KOPT-K1 (cell line): Measurements from ENCODE around the gene RBM28.

Experiments used
- H3K27ac ChIP-seq: fragments of 200-600 bp; sonication (generic); 2 replicates; pipeline ENCODE4 v1.5.1; 2016; ENCODE audit warnings: antibody characterized with exemption, mild to moderate bottlenecking, low read depth, low read length; ENCODE audit not compliant: poor library complexity, severe bottlenecking
- H3K36me3 ChIP-seq: fragments of 200-600 bp; sonication (generic); 2 replicates; pipeline ENCODE4 v1.5.1; 2017; ENCODE audit warnings: antibody characterized with exemption, mild to moderate bottlenecking, low read length, moderate library complexity; ENCODE audit not compliant: insufficient read depth
- H3K9me3 ChIP-seq: fragments of 200-600 bp; sonication (generic); 2 replicates; pipeline ENCODE4 v1.5.1; 2017; ENCODE audit warnings: antibody characterized with exemption, low read length, mild to moderate bottlenecking; ENCODE audit not compliant: insufficient read depth, poor library complexity, severe bottlenecking

RBM28 gene

DNA sequence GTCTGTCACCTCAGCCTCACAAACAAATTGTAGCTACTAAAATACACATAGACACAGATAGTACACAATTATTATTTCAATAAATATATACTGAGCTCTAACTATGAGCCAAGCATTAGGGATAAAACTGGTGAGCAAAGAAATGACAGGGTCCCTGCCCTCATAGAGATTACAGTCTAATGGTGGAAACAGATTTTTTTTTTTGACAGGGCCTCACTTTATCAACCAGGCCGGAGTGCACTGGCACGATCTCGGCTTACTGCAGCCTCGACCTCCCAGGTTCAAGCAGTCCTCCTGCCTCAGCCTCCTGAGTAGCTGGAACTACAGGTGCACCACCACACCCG is 695 bp upstream of the RBM28 start:
- H3K9me3 ChIP-seq = no peaks in the 10 kb centered on the region

GRCh38 chr7:128341733-128342132 is 2.0 kb downstream of the RBM28 start:
- Histone ChIP-seq H3K27ac (no peak overlapping the region), H3K36me3 (peaks cover 41% of the 10 kb centered on the region), H3K9me3 (no peaks in the 10 kb centered on the region)

More for the DNA sequence above, 695 bp upstream of the RBM28 start:
- Histone ChIP-seq H3K36me3 (peaks cover 14% of the 10 kb centered on the region), H3K27ac (no peak overlapping the region)

GRCh38 chr7:128335730-128336129 is 8.0 kb downstream of the RBM28 start:
- H3K27ac ChIP-seq = no peak overlapping the region
- H3K36me3 ChIP-seq = peaks cover 96% of the 10 kb centered on the region
- H3K9me3 ChIP-seq = no peaks in the 10 kb centered on the region

GRCh38 chr7:128324368-128324680 is 19.4 kb downstream of the RBM28 start:
- Histone ChIP-seq H3K36me3 (peaks cover 100% of the 10 kb centered on the region), H3K9me3 (no peaks in the 10 kb centered on the region), H3K27ac (no peak overlapping the region)

DNA sequence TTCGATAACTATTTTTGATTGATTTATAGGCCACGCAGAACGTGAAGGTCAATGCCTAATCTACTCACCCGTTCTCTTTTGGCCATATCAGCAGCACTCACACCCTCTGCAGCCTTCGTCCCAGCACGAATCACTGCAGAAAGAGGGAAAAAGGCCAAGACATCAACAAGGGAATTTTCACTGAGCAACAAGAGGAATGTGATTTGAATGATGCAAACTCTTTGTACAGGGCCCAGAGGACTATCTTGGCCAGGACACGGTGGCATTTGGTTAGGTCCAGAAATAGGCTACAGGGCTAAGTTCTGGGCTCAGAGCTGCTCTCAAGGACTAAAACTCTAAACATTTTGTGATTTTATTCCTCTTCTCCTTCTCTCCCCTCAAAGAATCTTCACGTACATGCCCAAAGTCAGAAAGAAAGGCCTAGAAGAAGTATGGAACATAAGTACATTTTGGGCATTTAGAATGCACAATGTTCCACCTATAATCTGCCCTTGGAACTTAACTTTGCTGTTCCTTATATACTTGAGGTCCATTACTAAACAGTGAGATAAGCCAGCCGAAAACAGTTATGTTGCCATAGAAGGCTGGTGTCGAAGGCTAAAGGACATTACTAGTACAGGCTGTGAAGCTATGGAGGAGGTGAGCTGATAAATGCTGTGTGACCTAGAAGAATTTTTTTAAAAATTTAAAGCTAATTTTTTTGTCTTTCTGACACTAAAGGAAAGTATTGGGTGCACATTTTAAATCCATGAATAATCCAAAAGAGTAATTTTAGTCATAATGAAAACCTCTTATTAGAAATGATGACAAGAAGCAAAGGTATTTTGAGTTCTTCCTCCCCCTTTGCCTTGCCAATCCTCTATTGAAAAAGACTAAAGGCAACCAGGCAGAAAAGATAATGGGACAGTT is 20.0 kb downstream of the RBM28 start:
- Histone ChIP-seq H3K36me3 (peaks cover 100% of the 10 kb centered on the region), H3K9me3 (no peaks in the 10 kb centered on the region), H3K27ac (no peak overlapping the region)

DNA sequence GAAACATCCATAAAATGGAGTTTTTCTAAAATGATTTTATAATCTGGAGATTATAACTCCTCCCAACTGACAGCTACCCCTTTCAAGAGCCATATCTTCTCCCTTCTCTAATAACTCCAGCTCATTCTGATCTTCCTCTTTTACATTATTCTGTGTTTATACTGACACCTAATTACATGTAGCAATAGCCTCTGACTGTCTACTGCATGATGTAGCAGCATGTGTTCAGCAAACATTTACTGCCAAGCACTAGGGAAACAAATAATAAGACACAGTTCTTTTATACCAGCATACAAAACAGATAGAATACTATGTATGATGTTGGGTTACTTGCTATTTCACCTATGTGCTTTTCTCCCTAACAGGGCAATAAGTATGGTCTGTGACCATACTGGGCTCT is 20.7 kb downstream of the RBM28 start:
- Histone ChIP-seq H3K9me3 (no peaks in the 10 kb centered on the region), H3K27ac (no peak overlapping the region), H3K36me3 (peaks cover 100% of the 10 kb centered on the region)

DNA sequence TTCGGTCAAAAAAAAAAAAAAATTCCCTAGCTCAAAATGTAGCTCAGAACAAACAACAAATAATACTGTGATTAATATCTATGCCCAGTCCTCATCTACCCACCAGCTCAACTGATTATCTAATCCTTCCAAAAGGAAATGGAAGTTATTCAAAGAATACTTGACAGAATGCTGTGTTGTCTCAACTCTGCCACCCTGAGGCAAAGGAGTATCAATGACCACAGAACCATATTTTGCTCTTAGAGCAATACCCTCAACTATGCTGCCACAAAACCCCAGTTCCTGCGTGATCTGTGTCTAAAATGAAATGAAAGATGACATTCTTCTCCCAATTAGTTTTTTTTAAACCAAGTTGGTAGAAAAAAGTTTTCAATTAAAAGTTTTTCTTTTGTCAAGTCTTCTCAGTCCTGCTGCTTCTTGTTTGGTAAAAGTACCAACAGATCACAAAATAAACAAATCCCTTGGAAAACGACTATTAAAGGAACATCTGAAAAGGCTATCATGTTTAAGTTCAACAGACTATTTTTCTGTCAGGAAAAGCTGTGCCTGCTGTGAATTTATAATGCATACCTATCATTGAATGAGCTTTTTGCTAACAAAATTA is 21.6 kb downstream of the RBM28 start:
- no peak overlapping the region for H3K27ac ChIP-seq
- peaks cover 100% of the 10 kb centered on the region for H3K36me3 ChIP-seq
- no peaks in the 10 kb centered on the region for H3K9me3 ChIP-seq

DNA sequence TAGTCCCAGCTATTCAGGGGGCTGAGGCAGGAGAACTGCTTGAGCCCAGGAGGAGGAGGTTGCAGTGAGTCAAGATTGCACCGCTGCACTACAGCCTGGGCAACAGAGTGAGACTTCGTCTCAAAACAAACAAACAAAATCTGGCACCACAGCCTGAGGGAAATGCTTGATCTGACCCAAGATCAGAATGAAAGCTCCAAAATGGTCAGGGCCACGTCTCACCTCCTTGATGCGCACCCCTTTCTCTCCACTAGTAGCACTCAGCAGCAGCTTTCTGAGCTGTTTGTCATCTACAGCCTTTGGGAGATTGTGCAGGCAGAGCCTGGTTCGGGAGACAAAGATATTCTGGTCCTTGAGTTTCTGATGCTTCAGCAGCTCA is 22.7 kb downstream of the RBM28 start:
- Histone ChIP-seq H3K36me3 (peaks cover 100% of the 10 kb centered on the region), H3K9me3 (no peaks in the 10 kb centered on the region), H3K27ac (peak overlapping the region; percentile 44)

DNA sequence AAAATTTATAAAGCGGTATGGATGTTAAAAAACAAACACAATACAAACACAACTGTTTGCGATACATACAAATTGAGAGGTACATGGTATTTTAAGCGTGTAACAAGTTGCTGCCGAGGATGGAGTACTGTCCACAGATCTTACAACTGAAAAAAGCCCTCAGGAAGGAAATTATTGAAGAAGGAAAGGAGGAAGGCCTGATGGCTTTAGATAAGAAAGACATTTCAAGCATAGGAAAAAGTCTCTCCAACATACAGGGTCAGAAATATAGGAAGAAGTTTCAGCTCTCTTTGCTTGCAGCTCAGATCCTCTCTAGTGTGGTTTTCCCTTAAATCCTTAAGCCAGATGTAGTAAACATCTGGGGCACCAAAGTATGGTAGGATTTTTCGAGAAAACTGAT is 25.0 kb downstream of the RBM28 start:
- Histone ChIP-seq H3K27ac (no peak overlapping the region), H3K9me3 (no peaks in the 10 kb centered on the region), H3K36me3 (peaks cover 100% of the 10 kb centered on the region)

GRCh38 chr7:128311013-128311412 is 32.7 kb downstream of the RBM28 start:
- Histone ChIP-seq H3K36me3 (peaks cover 100% of the 10 kb centered on the region), H3K27ac (no peak overlapping the region), H3K9me3 (no peaks in the 10 kb centered on the region)

DNA sequence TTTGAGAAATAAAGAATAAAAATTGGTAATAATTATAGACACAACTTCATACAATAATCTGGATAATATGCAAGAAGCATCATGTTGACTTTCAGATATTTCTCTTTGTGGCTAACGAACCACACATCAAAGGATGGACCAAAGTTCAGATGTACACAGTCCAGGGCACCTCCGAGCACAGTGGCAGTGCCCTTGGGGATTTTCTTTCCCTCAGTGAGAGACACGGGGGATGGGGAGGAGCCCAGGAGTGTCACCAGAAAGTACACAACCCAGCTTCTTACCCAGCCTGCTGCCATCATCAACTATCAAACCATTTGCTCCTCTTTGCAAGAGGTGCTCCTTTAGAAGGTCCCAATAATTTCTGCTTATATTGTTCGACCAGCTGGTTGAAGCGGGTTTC is 33.2 kb downstream of the RBM28 start:
- H3K9me3 ChIP-seq = no peaks in the 10 kb centered on the region
- no peak overlapping the region for H3K27ac ChIP-seq
- peaks cover 100% of the 10 kb centered on the region for H3K36me3 ChIP-seq

DNA sequence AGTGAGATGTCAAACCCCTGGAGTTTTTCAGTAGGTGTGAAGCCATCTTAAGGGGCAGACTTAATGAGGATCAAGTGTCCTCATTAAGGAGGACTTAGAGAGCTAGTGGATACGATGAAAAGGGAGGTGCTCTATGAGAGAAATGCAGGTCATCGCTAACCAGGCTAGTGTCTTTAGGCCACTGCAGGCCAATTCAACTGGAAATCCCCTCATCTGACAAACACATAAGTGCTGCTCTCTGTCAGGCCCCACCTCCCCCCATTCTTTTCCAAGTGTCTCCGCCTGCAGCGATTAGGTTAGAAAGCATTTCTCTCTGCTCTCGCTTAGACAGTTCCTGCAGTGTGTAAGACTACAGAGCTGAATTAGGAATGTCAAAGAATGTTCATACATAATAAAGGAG is 33.7 kb downstream of the RBM28 start:
- no peak overlapping the region for H3K27ac ChIP-seq
- H3K9me3 ChIP-seq = no peaks in the 10 kb centered on the region
- H3K36me3 ChIP-seq = peaks cover 100% of the 10 kb centered on the region

DNA sequence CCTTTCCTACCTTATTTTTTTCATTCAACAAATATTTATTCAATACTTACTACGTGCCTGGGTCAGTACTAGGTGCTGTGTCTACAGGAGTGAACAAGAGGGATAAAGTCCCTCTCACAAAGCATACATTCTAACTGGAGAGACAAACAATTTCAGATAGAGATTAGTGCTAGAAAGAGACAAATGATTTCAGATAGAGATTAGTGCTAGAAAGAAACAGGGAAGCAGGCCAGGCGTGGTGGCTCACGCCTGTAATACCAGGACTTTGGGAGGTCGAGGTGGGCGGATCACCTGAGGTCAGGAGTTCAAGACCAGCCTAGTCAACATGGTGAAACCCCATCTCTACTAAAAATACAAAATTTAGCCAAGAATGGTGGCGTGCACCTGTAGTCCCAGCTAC is 34.6 kb downstream of the RBM28 start:
- Histone ChIP-seq H3K9me3 (no peaks in the 10 kb centered on the region), H3K36me3 (peaks cover 100% of the 10 kb centered on the region), H3K27ac (no peak overlapping the region)

DNA sequence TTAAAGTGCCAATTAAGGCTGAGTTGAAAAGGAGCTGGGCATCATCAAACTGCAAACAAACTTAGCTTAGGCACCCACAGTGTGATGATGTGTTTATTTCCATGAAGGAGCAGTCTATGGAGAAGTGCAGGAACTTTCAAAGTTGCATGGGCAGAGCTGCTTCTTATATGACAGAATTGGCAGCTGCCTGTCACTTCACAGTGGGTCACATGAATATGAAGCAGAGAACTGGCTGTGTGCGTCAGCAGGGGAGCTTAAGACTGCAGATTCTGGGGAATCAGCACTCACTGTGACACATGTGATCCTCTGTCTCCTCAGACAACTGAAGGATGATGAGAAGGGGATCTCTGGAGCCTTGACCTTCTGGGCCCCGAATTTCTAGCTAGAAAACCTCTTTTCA is 36.6 kb downstream of the RBM28 start:
- Histone ChIP-seq H3K27ac (no peak overlapping the region), H3K36me3 (peaks cover 99% of the 10 kb centered on the region), H3K9me3 (no peaks in the 10 kb centered on the region)

DNA sequence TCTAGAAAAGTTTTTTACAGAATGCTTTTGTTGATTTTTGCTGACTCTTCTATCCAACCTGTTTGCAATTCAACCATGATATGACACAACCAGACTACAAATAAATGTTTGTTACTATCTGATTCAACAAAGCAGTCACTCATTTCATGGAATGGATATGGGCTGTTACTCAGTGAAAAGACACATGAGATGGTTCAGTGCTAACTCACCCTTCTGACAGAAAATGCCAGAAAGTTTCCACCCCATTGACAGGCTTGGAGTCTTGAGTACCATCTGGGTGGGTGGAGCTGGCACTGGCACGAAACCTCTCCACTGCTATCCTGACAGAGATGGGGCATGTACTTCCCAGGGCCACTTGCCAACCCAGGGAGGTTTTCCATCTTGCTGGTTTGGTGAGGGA is 39.5 kb downstream of the RBM28 start:
- peaks cover 88% of the 10 kb centered on the region for H3K36me3 ChIP-seq

DNA sequence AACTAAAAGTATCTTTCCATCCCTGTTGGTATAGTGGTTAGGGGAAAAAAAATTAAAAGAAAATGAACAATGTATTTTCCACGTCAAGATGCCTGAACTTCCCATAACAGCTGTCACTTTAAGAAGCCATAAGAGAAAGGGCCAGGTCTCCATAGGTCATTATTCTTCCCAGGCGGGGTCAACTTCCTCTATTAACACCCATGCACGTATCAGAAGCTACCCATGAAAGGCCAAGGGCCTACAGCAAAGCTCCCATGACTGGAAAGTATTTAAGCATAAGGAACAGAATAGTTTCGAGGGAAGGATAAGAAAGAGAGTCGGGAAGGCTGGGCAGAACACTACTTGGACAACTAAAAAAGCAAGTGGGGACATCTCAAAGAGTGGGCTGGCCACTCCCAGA is 40.1 kb downstream of the RBM28 start:
- H3K36me3 ChIP-seq = peaks cover 82% of the 10 kb centered on the region
- no peak overlapping the region for H3K27ac ChIP-seq
- H3K9me3 ChIP-seq = no peaks in the 10 kb centered on the region

More for the DNA sequence above, 39.5 kb downstream of the RBM28 start:
- Histone ChIP-seq H3K9me3 (no peaks in the 10 kb centered on the region), H3K27ac (no peak overlapping the region)
